AG08395 (cell line): ENCODE measurements around the gene CNTN3.
A peak's percentile ranks its signal among the peaks of the same experiment; 100 is the strongest.

Experiments used
- DNase-seq: peaks from one replicate; pipeline ENCODE4 v3.0.0; 2012; ENCODE audit warnings: mixed read lengths, low spot score

Gene CNTN3

GRCh38 chr3:74607803-74608202 is 6.7 kb downstream of the CNTN3 start:
- no peak for DNase-seq

GRCh38 chr3:74606996-74607395 is 7.5 kb downstream of the CNTN3 start:
- no peak for DNase-seq

GRCh38 chr3:74605437-74605836 is 9.0 kb downstream of the CNTN3 start:
- no peak for DNase-seq

- no peak for DNase-seq
Measured at GRCh38 chr3:74603292-74603691, 11.2 kb downstream of the CNTN3 start.

GRCh38 chr3:74602471-74602870 is 12.0 kb downstream of the CNTN3 start:
- DNase-seq = no peak

GRCh38 chr3:74601793-74602192 is 12.7 kb downstream of the CNTN3 start:
- DNase-seq = no peak

- DNase-seq = peak; percentile 42
Measured at GRCh38 chr3:74599564-74599963, 14.9 kb downstream of the CNTN3 start.

GRCh38 chr3:74593152-74593551 is 21.3 kb downstream of the CNTN3 start:
- DNase-seq = no peak

- no peak for DNase-seq
Measured at GRCh38 chr3:74592359-74592758, 22.1 kb downstream of the CNTN3 start.

GRCh38 chr3:74591946-74592345 is 22.5 kb downstream of the CNTN3 start:
- DNase-seq = peak; percentile 18

GRCh38 chr3:74591342-74591741 is 23.1 kb downstream of the CNTN3 start:
- no peak for DNase-seq

GRCh38 chr3:74590620-74591262 is 23.7 kb downstream of the CNTN3 start:
- DNase-seq = no peak

GRCh38 chr3:74584782-74585181 is 29.7 kb downstream of the CNTN3 start:
- no peak for DNase-seq

- no peak for DNase-seq
Measured at GRCh38 chr3:74582982-74583381, 31.5 kb downstream of the CNTN3 start.

- no peak for DNase-seq
Measured at GRCh38 chr3:74575857-74576256, 38.6 kb downstream of the CNTN3 start.

GRCh38 chr3:74571118-74571517 is 43.3 kb downstream of the CNTN3 start:
- no peak for DNase-seq
